Inflammatory macrophage treated with lipopolysaccharide for 4 hours (primary cell): Measurements from ENCODE around the gene NAMPT.
"Not testable (repeated sequence)": the region's sequence is repeated elsewhere in the genome, so short reads cannot be mapped to it uniquely, and the experiment has no call there.

Experiments
- DNase-seq: peaks from one replicate; pipeline ENCODE4 v3.0.0-alpha.2; 2020

NAMPT gene

DNA sequence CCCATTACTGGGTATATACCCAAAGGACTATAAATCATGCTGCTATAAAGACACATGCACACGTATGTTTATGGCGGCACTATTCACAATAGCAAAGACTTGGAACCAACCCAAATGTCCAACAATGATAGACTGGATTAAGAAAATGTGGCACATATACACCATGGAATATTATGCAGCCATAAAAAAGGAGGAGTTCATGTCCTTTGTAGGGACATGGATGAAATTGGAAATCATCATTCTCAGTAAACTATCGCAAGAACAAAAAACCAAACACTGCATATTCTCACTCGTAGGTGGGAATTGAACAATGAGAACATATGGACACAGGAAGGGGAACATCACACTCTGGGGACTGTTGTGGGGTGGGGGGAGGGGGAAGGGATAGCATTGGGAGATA, 13.8 kb upstream of the NAMPT start:
- not testable (repeated sequence) for DNase-seq

DNA sequence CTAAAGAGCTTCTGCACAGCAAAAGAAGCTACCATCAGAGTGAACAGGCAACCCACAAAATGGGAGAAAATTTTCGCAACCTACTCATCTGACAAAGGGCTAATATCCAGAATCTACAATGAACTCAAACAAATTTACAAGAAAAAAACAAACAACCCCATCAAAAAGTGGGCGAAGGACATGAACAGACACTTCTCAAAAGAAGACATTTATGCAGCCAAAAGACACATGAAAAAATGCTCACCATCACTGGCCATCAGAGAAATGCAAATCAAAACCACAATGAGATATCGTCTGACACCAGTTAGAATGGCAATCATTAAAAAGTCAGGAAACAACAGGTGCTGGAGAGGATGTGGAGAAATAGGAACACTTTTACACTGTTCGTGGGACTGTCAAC, 13.4 kb upstream of the NAMPT start:
- not testable (repeated sequence) for DNase-seq

DNA sequence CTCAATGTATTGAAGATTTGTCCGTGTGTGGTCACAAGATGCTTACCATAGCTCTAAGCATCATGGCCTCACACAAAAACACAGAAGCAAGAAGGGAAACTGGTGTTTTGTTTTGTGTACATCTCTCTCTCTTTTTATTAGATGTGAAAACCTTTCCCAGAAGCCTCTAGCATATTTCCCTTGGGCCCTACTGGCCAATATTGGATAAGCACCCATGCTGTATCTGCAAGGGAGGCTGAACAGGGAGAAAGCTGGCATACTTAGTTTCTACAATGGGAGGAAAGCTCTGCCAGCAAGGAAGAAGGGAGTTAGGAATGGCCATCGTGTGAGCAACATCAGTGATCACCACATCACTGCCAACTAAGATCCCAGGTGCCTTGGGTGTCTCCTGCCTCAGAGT, 9.6 kb upstream of the NAMPT start:
- no peak for DNase-seq

DNA sequence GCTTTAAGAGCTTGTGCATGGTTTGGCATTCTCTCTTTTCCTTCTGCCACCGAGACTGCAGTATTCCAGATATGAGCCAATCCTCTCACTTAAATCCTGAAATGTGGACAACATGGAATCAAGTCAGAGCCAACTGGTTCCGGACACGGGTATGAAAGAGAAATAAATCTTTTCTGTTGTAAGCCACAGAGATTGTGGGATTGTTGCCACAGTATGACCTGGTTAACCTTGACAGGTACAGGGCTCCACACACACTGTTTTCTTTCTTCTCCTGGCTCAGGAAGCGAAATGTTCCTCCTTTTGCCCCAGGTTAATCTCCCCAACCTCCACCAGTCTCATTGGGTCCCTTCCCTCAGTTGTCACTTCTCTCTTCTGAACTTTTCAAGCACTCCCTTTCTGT, 6.5 kb upstream of the NAMPT start:
- DNase-seq, result no peak

DNA sequence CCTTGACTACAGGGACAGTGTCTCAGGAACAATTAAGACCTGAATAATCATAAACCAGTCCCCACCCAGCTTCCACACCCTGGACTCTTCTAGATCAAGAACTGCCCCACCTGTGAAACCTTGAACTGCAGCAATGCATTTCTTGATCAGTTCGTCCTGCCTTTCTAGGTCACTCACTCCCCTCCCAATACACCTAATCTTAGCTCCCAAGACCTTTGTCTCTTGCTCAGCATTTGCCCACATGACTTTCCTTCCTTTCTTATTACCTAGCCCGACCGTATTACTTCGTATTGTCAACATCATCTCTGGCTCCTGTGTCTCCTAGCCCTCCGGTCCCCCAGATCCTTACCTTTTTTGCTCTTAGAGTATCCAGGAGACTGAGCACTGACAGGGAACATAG, 5.5 kb upstream of the NAMPT start:
- no peak for DNase-seq

DNA sequence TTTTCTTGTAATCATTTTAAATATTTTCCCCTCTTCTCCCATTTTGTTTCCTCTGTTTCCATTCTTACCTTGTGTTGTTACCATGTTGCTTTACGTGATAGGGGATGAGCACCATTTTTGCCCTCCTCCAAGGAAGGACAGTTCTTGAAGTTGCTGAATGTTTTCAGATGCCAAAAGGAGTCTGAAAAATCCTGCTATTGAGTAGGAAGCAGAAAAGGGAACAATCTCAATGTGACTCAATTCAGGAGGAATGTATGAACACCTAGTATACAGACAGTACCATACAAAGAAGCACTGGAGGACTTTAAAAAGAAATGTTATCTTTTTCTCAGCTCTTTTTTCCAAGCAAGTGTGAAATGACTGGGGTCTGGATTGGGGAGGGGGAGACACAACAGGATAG, 5.1 kb upstream of the NAMPT start:
- no peak for DNase-seq

DNA sequence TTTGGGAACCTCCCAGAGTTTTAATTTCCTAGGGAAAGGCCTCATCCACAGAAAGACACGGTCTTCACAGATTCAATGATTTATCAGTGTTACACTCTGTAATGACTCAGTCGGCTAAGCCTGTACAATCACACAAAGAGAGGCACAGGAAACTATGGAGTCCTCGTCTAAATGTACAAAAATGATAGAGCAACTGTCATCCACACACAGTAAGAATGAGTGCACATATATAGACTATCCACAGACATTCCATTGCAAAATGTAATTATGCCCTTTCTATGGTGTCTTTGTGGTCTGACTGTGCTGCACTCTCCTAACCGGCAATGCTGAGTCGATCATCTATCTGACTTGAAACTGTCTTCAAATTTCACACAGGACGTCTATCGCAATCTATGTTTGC, 3.5 kb upstream of the NAMPT start:
- no peak for DNase-seq

DNA sequence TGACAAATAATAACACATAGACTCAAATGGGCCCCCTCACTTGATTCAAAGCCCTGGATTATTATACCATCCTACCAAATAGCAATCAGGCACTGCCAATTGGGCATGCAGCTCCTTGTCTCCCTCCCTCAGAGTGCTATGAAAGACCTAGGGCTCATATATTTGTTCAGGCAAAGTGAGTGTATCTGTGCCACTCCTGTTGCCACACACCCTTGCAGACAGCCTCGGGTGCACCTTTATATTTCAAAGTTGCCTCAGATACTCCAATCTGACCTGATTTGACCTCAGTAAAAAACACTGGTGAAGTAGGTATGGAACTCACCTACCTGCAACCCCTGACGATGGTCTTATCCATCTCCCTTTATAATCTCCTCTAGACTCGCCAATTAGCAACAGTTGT, 3.0 kb upstream of the NAMPT start:
- DNase-seq, result no peak

DNA sequence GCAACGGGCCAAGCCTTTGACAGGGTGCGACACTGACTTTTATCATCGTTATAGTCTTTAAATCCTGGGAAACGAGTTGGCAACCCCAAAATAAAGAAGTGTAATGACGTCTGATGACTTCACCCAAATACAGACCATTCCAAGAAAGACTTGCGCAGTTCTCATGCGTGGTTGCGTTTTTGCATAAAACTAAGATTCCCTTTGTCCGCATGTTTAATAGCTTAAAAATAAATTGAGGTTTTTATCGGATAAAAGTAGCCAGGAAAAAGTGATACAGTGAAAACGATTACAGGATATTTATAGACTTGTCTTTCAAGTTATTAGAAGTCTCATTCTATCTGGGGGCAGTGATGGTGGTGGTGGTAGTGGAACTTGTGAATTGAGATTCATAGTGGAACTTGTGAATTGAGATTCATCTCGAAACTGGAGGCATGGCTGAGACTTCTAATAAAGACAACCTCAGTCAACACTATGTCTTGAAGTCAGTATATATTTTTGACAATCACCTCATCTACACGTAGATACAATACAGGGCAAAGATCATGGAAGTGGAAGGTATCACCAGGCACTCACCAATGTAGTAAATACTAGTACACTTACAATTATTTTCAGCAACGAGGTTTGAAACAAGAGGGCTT, 1.2 kb upstream of the NAMPT start:
- DNase-seq, result peak; percentile 75

DNA sequence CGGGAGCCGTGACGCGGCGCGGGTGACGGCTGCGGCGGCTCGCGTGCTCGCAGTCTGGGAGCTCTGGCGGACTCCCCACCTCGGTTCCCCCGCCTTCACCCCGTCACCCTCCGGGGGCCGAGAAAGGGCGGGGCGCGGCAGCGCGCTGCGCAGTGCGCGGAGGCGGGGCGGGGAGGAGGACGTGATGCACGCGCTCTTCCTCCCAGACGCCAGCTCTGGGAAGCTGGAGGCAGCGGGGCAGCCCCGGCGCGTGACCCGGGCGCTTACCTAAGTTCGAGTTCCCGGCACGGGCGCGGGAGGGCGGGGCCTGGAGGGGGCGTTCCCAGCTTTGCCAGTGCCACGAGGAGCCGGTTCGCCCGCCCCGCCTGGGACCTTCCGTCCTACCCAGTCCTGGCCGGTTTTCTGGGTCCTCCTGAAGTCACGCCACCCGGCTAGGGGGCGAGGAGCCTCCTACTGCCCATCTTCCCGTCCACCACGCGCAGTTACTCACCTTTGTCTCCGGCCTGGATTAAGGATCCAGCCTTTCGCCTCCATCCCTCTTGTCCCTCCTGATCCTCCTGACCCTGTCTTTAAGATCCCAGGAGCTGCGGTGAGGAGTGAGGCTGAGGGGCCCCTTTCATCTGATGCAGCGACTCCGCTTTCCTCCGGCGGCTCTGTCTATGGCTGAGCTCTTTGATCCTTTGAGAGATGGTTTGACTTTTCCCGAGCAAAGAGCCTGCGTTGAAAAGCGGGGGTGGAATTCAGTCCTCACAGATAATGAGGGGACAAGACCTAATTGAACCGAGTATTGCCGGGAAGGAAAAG, 470 bp upstream of the NAMPT start:
- peak; percentile 99 for DNase-seq

DNA sequence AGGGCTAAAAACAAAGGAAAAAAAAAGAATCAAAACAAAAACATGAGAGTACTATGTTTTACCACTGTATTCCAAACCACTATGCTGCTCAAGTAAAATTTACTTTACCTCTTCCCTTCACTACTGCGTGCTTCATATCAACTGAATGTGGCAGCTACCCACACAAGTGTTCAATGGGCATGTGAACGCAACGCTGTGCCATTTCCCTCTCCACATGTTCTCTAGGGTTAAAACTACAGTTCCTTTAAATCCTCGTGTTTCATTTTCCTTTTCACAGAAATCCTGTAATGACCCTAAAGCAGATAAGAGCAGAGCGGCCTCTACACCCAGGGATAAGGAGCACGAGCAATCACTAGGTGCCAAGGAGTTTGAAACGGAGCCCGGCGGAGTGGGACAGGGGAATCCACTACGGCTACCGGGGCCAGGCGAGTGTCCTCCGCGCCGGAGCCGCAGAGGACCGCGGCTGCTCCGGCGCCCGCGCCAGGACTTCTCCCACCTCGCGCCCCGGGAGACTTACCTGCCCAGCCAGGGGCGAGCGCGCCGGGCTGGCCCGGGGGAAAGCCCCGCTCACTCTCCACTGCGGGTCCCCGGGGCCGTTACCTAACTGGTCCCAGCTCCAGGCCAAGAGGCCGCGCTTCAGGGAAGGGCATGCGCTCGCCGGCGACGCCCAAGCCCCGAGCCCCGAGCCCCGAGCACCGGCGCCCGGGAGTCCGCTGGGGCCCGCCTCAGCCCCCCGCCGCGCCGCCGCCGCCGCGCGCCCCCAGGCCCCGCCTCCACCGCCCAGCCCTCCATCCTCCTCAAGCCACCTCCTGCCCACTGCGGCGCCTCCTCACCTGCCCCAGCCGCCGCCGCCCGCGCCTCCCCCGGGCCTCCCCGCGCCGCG, 711 bp downstream of the NAMPT start:
- DNase-seq, result peak; percentile 92

DNA sequence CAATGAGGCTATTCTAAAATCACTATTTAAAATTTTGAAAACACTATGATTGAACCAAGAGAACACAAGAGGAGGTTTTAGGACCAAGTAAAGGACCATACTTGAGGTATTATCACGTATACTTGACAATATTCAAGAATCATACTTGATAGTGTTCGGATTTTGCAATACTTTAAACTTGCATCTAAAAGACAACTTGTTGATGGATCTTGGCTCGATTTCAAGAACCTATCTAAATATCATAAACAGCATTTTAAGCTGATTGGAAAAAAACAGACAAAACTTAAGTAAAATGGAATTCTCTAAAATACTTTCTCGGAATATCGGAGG, 1.3 kb downstream of the NAMPT start:
- DNase-seq, result no peak

DNA sequence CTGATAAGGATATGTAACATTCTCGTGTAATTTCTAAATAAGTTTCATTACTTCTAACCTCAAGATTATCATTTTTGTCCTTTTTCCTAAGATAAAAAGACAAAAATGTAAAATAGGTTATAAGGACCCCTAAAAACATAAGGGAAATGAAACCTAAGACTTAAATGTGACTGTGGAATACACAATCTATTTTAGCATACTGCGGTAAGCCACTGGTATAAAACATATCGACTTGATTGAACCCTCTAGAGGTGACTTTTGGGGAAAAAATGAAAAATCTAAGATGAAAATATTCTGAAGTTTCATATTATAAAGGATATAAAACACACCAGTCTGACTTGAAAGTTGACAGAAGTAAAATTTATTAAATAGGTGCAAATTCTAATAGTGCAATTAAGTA, 1.9 kb downstream of the NAMPT start:
- DNase-seq, result no peak

DNA sequence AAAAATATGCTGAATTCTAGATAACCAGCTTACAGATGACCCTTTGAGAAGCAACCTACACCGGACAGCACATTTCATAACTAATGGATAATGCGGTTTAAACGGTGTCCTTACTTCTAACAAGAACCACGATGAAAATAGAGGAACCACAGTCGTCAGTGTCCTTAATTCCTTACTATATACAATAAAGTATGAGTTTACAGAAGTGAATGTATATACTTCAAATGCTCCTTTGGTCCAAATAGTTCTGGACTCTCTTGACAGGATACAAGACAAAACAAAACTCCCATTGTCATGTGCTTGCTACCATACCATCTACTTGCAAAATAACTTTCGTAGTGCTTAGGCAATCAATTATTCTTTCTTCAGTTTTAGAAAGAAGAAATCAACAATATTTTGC, 2.4 kb downstream of the NAMPT start:
- peak; percentile 72 for DNase-seq

DNA sequence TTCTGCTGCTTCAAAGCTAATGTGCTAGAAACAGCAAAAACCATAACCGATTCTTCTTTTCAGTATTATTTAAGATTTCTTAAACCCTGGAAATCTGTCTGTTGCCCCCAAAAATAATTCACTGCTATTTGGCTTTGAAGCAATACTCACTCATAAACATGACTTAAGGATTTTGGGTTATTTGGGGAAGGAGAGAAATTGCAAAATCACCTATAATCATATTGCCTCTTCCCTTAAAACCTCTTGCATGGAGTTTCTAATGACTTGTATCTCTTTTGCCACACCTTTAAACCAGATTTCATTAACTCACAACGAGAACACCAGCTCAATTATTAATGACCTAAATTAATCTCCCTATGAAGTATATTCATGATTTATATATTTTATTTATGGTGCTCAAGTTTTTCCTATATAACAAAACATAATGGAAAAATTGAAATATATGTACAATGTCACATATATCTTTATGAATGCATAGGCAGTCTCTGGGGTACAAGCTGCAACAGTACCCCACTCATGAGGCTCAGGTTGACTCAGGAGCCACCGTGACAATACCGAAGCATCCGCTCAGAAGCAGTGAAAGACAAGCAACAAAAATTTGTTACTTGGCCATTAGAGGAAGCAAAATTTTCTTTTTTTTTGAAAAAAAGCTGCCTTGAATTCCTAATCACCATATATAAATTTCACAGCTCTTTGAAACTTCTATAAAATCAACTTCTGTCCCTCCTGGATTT, 3.0 kb downstream of the NAMPT start:
- DNase-seq, result peak; percentile 55

DNA sequence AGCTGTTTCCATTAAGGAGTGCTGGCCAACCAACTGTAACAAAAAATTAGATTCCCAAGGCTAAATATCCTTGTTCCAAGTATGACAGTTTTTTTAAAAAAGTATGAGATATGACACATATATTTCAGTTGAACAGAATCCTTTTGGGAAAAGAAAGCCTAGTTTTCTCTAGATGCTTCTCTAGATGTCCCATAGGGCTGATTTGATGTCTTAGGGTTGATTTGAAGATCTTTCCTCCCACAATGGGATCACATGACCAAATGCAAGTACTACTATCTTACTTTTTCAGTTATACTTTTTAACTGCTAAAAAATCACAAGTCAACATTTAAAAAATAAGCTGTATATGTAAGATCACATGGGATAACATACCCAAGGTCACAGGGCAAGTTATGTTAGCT, 3.7 kb downstream of the NAMPT start:
- no peak for DNase-seq

DNA sequence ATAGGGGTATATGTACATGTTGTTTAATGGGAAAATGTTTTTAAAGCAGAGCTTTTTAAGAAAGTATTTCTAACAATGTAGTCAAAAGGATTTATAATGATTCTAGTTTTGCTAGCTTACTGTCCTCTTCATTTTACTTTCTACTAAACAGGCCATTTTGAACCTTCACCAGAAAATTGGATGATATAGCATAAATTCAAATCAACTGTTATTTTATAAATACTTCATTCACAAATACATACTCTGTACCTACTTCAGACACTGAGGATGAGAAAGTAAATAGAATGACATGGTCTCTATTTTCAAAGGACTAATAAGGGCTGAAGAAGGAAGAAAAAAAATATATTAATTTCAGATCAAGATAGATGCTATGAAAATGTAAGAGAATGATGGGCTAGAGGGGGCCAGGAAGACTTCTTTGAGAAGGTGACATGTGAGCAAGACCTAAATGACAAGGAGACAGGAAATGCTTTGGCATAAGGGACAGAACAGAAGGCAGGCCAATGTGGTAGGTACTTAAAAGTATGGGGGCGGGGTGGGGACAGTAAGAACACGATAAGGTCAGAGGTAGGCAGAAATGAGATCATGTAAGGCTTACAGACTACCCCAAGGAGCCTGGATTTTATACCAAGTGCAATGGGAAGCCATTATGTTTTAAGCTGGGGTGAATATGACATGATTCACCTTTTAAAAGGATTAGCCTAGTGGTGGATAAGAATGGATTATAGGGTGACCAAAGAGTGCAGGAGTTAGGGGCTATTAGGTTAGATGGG, 5.2 kb downstream of the NAMPT start:
- DNase-seq, result peak; percentile 12

DNA sequence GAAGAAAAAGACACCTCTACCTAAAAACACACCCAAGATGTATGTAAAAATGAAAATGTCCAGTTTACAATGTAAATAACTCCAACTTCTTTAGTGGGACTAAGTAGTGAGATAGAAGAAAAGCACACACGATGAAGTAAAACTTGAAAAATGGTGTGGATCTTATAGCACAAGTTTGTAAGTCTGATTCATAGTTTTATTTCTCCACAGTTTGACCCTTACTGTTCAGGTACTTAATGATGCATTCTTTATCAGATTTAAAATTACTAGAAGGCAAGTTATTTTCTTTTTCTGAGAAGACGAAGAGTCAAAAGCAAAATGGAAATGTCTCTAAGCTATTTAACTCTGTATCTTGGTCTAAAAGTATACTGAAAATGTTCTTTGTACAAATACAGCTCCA, 6.1 kb downstream of the NAMPT start:
- DNase-seq, result peak; percentile 0

DNA sequence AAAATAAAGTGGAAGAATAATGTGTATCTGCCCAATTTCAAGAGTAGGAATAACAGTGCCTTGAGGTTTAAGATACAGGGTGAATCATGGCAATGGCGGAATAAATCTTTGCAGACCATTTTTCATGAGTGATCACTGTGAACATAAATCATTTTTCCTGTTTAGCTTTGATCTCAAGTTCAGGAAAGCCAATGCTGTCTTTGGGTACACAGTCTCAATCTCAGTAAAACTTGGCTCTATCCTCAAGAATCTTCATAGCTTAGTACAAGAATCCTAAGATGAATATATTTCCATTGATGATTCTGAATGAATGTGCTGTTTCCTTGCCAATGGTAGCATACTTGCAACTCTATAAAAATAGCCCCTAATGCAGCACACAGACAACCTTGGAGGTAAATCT, 6.8 kb downstream of the NAMPT start:
- peak; percentile 0 for DNase-seq

DNA sequence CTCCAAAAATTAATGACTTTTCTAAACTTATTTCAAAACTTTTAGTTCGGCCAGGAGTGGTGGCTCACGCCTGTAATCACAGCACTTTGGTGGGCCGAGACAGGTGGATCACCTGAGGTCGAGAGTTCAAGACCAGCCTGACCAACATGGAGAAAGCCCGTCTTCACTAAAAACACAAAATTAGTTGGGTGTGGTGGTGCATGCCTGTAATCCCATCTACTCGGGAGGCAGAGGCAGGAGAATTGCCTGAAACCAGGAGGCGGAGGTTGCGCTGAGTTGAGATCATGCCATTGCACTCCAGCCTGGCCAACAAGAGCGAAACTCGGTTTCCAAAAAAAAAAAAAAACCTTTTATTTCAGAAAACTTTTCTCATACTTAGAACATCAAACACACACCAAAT, 8.3 kb downstream of the NAMPT start:
- peak; percentile 0 for DNase-seq

DNA sequence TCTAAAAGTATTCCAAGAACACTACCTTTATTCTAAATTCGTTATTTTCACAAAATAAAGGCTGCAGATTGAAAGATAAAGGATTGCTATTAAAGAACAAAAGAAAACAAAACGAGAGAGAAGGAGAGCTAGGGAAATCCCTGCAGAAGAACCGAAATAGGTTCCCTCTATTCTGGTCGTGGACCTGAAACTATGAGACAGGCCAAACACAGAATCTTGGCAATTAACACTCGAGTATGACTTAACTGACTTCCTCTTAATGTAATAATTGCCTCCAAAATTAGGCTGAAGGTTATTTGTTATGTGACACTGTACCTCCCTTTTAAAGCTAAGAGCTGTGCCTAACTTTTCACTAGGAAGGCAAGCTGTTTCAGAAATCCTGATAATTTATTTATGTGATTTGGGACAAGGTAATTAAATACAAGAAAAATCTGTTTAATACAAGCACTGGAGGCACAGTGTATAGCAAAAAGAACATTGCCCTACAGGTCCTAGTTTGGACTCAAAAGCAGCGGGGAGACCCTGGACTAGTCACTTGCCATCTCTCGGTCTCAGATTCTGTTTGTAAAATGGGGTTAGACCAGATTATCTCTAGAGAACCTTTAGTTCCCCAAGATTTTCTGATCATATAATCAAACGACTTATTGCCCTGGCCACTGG, 11.6 kb downstream of the NAMPT start:
- no peak for DNase-seq
